Ramos (cell line): ENCODE data around the gene MKRN2.
"Not testable (repeated sequence)": the region's sequence is repeated elsewhere in the genome, so short reads cannot be mapped to it uniquely, and the experiment has no call there.

Experiments used
- in situ Hi-C: fragments of 300-500 bp; cut with MboI; formaldehyde crosslinking; loops from one replicate; pipeline ENCODE4 v1.14.3; 2022; ENCODE audit warnings: low sequenced_read_pairs; ENCODE audit not compliant: unreplicated experiment

Gene MKRN2

DNA sequence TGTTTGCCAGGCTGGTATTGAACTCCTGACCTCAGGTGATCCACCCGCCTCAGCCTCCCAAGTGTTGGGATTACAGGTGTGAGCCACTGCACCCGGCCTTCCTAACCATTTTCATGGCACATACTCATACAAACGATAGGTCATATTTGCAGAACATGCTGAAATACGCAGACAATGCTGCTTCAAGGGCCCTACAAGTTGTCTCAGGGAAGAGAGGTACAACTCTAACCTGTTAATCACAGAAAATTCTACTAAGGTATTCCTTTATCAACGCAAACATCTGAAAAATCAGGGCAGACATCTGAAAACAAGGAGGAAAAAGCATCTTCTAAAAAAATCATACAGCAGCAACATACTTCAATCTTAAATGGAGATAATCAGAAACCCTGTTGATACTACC lies 67.2 kb downstream of the MKRN2 start:
- in situ Hi-C loops: no loop called here

DNA sequence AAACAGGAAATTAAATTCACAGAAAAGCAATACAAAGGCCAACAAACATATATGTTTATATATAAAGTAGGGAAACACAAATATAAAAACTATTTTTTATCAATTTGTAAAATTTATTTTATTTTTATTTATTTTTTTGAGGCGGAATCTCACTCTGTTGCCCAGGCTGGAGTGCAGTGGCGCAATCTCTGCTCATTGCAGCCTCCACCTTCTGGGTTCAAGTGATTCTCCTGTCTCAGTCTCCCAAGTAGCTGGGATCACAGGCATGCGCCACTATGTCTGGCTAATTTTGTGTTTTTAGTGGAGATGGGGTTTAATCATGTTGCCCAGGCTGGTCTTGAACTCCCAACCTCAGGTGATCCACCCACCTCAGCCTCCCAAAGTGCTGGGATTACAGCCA lies 68.1 kb downstream of the MKRN2 start:
- in situ Hi-C loops: not testable (repeated sequence)

- in situ Hi-C loops: no loop called here
Measured at GRCh38 chr3:12627370-12627769, 70.5 kb downstream of the MKRN2 start.

DNA sequence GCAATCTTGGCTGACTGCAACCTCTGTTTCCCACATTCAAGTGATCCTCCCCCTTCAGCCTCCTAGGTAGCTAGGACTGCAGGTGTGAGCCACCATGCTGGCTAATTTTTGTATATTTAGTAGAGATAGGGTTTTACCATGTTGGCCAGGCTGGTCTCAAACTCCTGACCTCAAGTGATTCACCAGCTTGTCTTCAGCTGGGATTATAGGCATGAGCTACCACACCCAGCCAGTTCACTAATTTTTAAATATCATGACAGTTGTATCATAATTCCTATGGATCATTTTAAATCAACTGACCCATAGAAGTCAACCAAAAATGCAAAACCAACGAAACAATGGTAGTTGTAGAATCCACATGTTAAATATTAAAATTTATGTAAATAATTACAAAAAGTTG lies 71.9 kb downstream of the MKRN2 start:
- in situ Hi-C loops: no loop called here

- in situ Hi-C loops: no loop called here
Measured at GRCh38 chr3:12629560-12629959, 72.7 kb downstream of the MKRN2 start.

DNA sequence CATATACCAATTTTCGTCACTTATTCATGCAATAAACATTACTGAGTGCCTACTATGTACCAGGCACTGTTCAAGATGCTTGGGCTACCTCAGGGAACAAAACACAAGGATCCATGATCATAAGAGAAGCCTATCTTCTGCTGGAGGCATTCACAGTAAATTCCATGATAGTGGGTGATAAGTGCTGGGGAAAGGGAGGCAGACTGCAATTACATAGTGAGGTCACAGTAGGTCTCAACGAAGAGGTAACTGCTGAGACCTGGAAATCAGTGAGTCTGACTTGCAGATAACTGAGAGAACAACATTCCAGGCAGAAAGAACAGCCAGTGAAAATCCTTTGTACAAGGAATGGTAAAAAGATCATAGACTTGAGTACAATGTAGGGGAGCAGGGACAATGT lies 73.4 kb downstream of the MKRN2 start:
- in situ Hi-C loops: no loop called here

- in situ Hi-C loops: not testable (repeated sequence)
Measured at GRCh38 chr3:12630843-12631242, 74.0 kb downstream of the MKRN2 start.

GRCh38 chr3:12632523-12632922 lies 75.6 kb downstream of the MKRN2 start:
- in situ Hi-C loops: no loop called here

- in situ Hi-C loops: no loop called here
Measured at GRCh38 chr3:12633108-12633507, 76.2 kb downstream of the MKRN2 start.
